Globus pallidus (tissue), 1 donor: ENCODE results near the gene IL2RG.

Experiments
- DNase-seq: peaks from one replicate; pipeline ENCODE4 v3.0.0-alpha.2; 2015; ENCODE audit warnings: low spot score

The IL2RG gene

DNA sequence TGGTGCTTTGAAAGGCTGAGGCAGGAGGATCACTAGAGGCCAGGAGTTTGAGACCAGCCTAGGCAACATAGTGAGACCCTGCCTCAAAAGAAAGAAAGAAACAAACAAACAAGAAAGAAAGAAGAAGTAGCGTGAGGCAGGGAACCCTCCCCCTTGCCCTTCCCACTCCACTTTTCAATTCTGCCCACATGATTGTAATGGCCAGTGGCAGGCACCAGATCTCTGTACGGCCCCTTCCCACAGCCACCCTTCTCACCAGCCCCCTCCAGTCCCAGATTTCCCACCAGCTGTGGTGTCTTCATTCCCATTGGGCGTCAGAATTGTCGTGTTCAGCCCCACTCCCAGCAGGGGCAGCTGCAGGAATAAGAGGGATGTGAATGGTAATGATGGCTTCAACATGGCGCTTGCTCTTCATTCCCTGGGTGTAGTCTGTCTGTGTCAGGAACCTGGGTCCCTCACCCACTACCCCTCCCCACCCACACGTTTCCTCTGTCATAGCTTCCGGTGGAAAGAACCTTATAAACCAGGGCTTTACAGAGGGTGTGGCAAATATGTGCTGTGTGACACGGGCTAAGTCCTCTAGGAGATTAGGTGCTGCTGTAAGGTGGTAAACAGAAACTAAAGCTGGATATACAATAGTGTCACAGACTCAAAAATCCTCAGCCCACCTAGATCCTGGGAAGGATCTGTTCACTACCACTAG is at the start of gene IL2RG:
TSS of gene IL2RG (minus strand) at position 437 of the 703 bp plus-strand sequence. CDS start at position 399, 38 bp downstream.
- DNase-seq = no peak

GRCh38 chrX:71160475-71160874 is 49.1 kb upstream of the IL2RG start:
- DNase-seq = no peak

- no peak for DNase-seq
These were observed 48.0 kb upstream of the IL2RG start for GRCh38 chrX:71159335-71159734.

DNA sequence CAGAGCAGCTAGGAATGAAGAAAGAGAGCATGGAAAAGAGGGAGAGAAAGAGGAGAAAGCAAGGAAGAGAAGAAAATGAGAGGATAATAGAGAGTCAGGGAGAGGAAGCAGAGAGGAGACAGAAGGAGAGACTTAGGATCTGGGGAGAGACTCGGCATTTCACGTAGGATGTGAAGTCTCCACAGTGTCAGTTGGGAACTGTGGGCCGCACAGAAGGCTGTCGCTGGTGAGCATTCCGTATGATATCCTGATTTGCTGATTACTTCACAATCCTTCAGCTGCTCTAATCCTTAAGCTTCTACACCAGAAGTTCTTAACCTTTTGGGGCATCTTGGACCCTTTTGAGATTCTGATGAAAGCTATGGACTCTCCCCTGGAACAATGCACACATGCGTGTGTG is 47.2 kb upstream of the IL2RG start:
- no peak for DNase-seq

DNA sequence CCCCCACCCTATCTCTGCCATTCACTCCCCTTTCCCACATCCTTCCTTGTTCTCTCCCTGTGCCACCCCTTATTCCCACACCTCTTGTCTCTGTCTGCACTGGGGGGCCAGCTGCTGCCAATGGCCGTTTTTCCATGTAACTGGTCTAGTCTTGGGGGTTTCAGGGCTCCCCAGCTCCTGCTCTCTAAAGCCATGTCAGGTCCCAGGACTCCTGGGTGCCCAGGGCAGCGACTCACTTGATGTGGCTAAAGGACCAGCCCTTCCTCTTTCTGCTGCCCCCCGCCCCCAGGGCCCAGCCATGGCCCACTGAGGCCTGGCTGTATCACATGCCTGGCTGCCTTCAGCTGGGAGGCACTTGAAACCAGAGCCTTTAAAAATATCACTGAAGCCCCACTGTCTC is 43.3 kb upstream of the IL2RG start:
- no peak for DNase-seq

- DNase-seq = no peak
These were observed 42.8 kb upstream of the IL2RG start for GRCh38 chrX:71154196-71154595.

DNA sequence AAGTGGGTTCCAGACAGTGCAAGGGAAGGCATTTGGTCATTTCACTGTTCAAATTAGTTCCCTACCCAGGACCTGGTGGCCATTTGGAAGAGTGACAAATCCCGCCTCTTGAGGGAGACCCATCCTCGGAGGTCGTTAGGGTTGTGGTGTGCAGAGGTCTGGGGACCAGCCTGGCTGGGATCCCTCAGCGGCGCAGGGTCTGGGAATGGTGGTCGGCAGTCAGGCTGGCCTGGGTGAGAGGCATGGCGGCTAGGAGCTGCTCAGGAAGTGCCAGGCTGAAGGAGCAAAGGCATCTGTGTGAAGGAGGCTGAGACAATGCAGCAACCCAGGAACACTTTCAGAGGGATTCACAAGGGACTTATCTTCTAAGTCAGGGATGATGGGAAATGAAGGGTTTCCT is 40.0 kb upstream of the IL2RG start:
- DNase-seq = no peak

- no peak for DNase-seq
These were observed 36.9 kb upstream of the IL2RG start for GRCh38 chrX:71148278-71148663.

DNA sequence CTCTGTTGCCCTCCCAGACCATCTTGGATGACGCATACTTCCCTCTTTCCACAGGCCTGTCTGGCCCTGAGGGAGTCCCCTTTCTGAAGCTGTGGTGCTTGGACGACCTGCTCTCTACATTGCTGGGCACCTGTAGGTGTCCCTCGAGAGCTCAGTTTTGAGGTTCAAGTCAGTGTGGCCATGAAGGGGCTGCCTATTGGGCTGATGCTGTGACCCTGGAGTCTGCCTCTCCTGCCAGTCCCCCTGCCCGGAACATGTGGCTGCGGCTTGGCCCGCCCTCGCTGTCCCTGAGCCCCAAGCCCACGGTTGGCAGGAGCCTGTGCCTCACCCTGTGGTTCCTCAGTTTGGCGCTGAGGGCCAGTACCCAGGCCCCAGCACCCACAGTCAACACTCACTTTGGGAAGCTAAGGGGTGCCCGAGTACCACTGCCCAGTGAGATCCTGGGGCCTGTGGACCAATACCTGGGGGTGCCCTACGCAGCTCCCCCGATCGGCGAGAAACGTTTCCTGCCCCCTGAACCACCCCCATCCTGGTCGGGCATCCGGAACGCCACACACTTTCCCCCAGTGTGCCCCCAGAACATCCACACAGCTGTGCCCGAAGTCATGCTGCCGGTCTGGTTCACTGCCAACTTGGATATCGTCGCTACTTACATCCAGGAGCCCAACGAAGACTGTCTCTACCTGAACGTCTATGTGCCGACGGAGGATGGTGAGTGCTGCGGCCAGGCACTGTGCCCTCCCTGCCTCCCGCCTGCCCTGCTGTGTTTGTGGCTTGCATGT is 36.3 kb upstream of the IL2RG start:
- DNase-seq = peak; percentile 41

DNA sequence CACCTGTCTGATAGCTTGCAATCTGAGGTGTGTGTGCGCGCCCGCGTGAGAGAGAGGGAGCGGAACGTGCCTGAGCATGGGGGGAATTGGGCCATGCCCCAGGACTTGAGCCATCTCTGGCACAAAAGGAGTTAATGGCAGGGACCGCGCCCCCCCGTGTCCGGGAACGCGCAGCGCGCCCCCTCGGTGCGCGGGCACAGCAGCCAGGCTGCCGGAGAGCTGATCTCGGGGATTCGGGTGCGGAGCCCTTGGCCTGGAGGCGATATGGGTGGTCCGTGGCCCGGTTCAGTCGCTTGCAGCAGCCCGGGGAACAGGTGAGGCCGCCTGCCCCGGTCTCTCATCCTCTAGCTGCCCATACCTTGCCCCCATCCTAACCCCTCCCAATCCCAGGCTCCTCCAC is 33.3 kb upstream of the IL2RG start, which contains the start of gene NLGN3:
TSS of gene NLGN3 (plus strand) at position 191 of the 400 bp plus-strand sequence. CDS start 2,909 bp downstream, outside the sequence.
- peak; percentile 44 for DNase-seq

GRCh38 chrX:71143508-71143907 is 32.1 kb upstream of the IL2RG start:
- peak; percentile 60 for DNase-seq

- DNase-seq = no peak
These were observed 29.1 kb upstream of the IL2RG start for GRCh38 chrX:71140440-71140839.

GRCh38 chrX:71131510-71131909 is 20.1 kb upstream of the IL2RG start:
- DNase-seq = no peak

GRCh38 chrX:71128915-71129765 is 17.8 kb upstream of the IL2RG start:
- DNase-seq = peak; percentile 59

DNA sequence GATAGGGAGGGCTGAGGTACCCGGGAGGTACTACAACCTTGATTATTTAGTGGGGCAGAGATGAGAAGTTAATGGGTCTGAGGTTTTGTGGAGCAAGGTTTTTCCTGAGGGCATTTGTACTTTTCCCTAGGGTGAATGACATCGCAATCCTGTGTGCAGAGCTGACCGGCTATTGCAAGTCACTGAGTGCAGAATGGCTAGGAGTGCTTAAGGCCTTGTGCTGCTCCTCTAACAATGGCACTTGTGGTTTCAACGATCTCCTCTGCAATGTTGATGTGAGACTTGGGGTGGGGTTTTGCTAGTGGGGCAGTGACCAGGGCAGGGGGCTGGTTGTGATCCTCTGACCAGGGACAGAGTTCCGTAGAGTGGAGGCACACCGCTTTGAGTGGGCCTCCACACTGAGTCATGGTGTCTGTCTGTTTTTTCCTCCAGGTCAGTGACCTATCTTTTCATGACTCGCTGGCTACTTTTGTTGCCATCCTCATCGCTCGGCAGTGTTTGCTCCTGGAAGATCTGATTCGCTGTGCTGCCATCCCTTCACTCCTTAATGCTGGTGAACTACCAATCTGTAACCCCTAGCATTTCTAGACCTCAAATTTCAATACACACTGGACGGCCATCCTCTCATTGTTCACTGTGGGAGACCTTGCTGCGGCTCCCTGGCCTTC is 16.9 kb upstream of the IL2RG start:
- no peak for DNase-seq

DNA sequence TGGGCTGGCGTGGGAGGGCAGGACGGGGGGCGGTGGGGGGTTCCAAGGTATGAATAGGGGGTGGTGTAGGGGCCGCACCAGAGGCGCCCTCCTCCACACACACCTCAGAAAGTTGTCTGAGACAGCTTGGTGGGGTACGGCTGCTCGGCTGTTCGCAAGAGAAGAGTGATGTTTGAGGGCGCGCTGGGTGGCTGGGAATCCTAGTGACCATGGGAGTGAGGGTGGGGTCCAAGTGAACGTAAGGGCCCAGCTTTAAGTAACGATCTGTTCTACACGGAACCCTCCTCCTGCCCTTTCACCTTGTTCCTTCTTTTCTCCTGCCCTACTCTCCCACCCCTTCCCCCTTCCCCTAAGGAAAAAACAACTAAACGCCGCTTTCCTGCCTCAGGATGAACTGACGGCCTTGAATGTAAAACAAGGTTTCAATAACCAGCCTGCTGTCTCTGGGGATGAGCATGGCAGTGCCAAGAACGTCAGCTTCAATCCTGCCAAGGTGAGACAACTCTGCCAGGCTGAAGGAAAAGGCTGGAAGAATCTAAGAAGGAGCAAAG is 7.7 kb upstream of the IL2RG start:
- no peak for DNase-seq

DNA sequence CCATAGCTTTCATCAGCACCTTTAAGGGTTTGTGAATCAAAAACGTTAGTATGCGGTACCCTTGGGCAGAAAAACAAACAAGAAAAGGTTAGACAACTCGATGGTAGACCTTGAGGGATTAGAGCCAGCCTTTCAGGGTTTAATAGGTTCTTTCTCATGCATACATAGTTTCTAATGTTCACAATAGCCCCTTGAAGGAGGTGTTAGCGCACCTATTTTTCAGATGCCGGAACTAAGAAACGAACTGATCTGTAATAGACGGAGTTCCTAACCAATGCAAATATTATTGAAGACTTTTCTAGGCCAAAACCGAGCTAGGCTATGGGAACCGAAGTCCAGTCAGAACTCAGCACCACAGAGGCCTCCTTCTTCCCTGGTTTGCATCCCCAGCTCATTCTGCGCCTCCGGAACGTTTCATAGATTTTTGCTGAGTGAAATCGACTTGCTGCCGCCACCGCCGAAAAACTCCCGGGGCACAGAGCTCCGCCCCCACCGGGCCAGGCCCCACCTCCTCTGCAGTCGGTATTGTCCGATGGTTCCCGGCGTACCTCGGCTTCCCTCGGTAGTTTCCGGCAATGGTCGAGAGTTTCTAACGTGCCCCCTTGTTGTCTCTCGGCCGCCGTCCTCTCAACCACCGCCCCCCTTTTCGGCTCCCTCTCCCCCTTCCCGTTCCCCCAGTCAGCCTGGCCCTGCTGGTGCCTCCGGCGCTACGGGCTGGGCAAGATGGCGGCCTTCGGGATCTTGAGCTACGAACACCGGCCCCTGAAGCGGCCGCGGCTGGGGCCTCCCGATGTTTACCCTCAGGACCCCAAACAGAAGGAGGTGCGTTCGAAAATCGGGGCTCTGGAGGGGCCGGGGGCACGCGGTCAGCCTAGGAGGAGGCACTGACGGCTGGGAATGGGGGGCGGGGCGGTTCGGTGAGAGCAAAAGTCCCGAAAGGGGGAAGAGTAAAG is 6.9 kb upstream of the IL2RG start, which contains the start of gene MED12:
TSS of gene MED12 (plus strand) at position 565 of the 953 bp plus-strand sequence. CDS start at position 724, 159 bp downstream.
- peak; percentile 80 for DNase-seq

GRCh38 chrX:71117358-71117757 is 6.0 kb upstream of the IL2RG start:
- DNase-seq = no peak

GRCh38 chrX:71111921-71112431 is 599 bp upstream of the IL2RG start:
- DNase-seq = no peak

GRCh38 chrX:71109051-71109450 is 2.3 kb downstream of the IL2RG start:
- DNase-seq = no peak
